ENCODE data around the gene GIMAP6.
"Not testable (repeated sequence)": the region's sequence is repeated elsewhere in the genome, so short reads cannot be mapped to it uniquely, and the experiment has no call there.

The GIMAP6 gene

DNA sequence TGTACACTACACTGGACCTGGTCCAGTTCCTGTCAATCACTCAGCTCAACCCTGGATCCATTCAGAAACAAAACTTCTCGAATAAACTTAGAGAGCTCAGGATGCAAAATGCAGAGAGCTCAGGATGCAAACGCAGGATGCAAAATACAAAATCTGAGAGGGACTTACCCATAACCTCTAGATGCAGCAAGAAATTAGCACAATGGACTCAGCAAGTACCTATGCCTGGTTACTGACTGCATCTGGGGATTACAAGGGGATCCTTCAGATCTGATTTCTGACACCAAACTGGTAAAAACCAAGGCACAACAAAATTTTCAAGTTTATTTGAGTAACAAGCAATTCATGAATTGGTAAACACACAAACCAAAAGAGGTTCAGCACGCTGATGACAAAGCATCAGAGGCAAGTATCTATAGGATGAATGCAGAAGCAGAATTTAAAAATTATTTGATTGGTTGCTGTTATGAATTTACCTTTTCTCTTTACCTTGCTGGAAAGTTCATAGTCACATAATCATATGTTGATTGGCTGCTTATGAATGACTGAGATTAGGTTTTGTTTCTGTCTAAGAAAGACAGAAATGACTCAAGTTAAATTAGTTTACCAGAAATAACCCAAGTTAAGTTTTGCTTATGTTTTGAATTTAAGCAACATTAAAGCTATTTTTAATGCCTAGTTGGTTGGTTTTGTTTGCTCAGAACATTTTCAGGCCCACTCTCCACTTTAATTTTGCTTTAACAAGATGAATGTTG is 11.4 kb downstream of the GIMAP6 start:
- no peak overlapping the region for H3K4me3 ChIP-seq (ENCODE audit: low read depth, low read length)
- no peak for DNase-seq (ENCODE audit: low read depth)
- no peak for TF ChIP-seq CTCF (conservative IDR thresholded peaks at IDR 0.05; ENCODE audit: low read depth, low read length)

GRCh38 chr7:150620061-150620460 is 12.1 kb downstream of the GIMAP6 start:
- no peak for TF ChIP-seq CTCF (conservative IDR thresholded peaks at IDR 0.05; ENCODE audit: low read depth, low read length)
- H3K4me3 ChIP-seq (ENCODE audit: low read depth, low read length) = no peak overlapping the region
- DNase-seq (ENCODE audit: low read depth) = no peak

GRCh38 chr7:150615221-150615755 is 16.9 kb downstream of the GIMAP6 start:
- DNase-seq (ENCODE audit: low read depth); H3K4me3 ChIP-seq (ENCODE audit: low read depth, low read length): not testable (repeated sequence)

GRCh38 chr7:150614426-150614825 is 17.8 kb downstream of the GIMAP6 start:
- not testable (repeated sequence) for H3K4me3 ChIP-seq (ENCODE audit: low read depth, low read length); DNase-seq (ENCODE audit: low read depth)

DNA sequence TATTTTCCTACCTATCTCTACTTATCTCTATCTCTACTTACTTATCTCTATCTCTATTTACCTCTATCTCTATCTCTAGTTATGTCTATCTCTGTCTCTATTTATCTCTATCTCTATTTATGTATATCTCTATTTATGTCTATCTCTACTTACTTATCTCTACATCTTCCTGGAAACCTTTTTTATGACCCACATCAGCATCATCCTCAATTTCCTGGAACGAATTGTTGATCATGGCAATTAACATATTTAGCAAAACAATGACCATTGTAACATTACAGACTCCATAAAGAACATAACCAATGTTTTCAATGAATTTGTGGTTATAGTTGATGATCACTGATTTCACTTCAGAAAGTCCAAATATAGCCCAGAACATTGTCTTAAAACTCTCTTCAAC is 18.3 kb downstream of the GIMAP6 start:
- H3K4me3 ChIP-seq (ENCODE audit: low read depth, low read length) = no peak overlapping the region
- DNase-seq (ENCODE audit: low read depth) = no peak
- TF ChIP-seq CTCF (conservative IDR thresholded peaks at IDR 0.05; ENCODE audit: low read depth, low read length) = no peak

DNA sequence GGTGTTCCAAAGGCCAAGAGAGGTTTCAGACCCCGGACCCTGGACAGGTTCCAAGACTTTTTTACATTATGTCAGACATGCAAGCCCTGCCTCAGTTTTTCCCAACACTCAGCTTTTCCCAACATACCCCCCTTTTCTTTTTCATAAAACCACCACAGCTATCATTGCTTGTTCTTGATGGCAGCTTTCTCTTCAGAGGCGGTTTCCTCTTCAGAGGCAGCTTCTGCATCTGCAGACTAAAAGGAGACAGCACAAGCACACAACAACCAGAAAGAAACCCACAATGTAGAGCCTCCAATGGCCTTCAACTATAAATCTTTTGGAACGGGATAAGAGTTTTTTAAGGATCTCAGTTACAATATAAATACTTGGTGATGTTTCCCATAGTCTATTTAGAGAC is 19.3 kb downstream of the GIMAP6 start:
- TF ChIP-seq CTCF (conservative IDR thresholded peaks at IDR 0.05; ENCODE audit: low read depth, low read length) = no peak
- no peak overlapping the region for H3K4me3 ChIP-seq (ENCODE audit: low read depth, low read length)
- DNase-seq (ENCODE audit: low read depth) = no peak

DNA sequence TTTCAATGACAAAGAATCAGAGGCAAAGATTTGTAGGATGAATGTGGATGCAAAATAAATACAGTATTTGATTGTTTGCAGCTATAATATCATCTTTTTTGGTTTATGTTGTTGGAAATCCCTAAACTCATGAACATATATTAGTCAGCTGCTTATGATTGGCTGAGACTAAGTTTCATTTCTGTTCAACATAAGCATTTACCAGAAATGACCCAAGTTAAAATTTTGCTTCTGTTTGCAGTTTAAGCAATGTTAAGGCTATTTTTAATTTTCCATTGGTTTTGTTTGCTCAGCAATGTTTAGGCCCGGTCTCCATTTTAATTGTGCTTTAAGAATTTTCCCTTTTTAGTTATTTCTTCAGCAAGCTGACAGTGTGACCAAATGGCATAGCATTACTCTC is 22.0 kb downstream of the GIMAP6 start:
- no peak for TF ChIP-seq CTCF (conservative IDR thresholded peaks at IDR 0.05; ENCODE audit: low read depth, low read length)
- no peak overlapping the region for H3K4me3 ChIP-seq (ENCODE audit: low read depth, low read length)
- no peak for DNase-seq (ENCODE audit: low read depth)

GRCh38 chr7:150603600-150603999 is 28.6 kb downstream of the GIMAP6 start:
- H3K4me3 ChIP-seq (ENCODE audit: low read depth, low read length); DNase-seq (ENCODE audit: low read depth): not testable (repeated sequence)

Measured in choroid plexus epithelial cell (primary cell).